HG03342 (cell line): Measurements from ENCODE around the gene TRAF3.

Source experiments
- ATAC-seq: cut with Tn5 transposase; IDR thresholded peaks from one replicate; pipeline ENCODE4 v1.9.1; 2021; ENCODE audit warnings: mild to moderate bottlenecking, moderate library complexity; ENCODE audit not compliant: unreplicated experiment

TRAF3 gene

DNA sequence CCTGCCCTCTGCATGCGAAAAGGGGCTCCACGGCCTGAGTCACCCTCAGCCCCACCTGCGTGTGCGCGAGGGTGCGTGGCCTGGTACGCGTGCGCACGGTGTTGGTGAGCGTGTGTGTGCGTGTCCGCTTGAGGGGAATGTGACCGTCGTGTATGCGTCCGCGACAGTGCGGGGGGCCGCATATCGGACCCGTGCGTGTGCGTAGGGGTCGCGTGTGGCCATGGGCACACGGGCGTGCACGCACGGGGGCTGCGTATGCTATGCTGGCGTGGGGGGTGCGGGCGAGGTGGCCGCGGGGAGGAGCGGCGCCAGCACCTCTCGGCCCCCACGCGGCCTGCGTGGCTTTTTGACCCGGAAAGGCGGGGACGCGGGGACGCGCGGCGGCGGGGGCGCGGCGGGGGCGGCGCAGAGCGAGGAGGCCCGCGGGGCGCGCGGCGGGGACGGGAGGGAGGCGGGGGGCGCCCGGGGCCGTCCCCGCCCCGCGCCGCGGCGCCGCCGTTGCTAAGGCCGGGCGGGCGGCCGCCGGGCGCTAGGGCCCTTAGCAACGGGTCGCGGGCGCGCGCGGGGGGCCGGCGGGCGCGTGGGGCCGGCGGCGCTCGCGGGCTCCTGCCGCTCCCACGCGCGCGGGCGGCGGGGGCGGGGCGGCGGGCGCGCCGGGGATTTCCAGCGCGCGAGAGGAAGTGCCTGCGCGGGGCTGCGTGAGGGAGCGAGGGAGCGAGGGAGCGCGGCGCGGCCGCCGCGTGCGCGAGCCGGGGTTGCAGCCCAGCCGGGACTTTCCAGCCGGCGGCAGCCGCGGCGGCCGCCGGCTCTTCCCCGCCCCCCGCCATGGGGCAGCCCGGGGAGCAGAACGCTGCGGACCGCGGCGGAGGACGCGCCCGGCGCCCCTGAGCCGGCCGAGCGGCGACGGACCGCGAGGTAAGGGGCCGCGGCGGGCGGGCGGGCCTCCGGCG, at the start of gene TRAF3:
TRAF3 (plus strand) TSS at position 689 of the 950 bp plus-strand sequence. CDS start 92,753 bp downstream, outside the sequence.
- peak; percentile 46 for ATAC-seq

- ATAC-seq = no peak
These were observed 48.7 kb upstream of the TRAF3 start for GRCh38 chr14:102728501-102728900.

- no peak for ATAC-seq
These were observed 48.0 kb upstream of the TRAF3 start for GRCh38 chr14:102729268-102729667.

GRCh38 chr14:102729825-102730224, 47.4 kb upstream of the TRAF3 start:
- no peak for ATAC-seq

- ATAC-seq = no peak
These were observed 46.0 kb upstream of the TRAF3 start for GRCh38 chr14:102731101-102731870.

DNA sequence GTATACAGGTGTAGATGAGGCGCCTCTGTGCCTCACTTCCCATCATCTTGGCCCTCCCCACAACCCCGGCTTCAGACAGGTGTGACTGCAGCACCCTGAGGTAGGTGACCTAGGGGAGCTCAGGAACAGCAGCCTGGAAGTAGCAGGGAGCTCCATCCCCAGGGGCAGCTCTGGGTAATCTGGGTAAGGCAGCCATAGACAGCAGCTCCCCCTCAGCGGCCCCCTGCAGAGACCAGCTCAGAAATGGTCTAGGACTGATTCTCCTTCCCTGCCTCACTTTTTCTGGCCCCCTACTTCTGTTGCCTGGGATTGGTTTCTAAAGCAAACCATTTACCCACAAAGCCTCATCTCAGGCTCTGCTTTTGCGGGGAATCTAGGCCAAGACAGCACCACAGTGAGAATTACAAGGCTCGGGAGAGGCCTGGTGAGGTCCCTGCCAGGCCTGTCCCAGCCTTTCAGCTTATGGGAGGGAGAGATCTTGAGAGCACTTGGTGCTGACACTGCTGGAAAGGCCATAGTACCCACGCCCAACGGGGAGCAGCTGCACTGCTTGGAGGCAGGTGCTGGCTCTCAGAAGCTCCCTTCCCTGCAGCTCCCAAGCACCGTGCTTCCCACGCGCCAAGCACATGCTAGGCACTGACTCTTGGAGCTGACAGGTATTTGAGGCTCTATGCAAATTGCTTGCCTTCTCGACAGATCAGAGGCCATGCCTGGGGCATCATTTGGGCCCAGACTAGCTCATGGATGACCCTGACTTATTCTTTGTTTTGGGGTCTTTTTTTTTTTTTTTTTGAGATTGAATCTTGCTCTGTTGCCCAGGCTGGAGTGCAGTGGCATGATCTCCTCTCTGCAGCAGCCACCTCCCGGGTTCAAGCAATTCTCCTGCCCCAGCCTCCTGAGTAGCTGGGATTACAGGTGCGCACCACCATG, 45.1 kb upstream of the TRAF3 start:
- ATAC-seq = no peak

DNA sequence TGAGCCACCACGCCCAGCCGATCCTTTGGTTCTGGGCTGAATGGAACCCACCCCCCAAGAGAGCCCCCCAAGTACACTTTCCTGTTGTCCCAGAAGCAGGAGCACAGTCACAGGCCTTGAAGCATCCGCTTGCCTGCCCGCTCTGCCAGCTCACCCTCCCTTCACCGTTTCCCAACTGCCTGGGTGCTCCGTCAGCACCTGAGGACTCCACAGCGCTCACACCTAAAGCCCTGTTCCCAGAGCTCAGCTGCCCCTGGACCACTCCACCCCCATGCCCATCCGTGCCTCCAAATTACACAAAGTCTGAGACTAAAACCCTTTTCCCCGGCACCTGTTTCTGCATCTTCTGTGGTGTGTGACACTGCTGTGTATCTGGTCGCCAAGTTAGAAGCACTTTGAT, 44.3 kb upstream of the TRAF3 start:
- ATAC-seq = no peak

DNA sequence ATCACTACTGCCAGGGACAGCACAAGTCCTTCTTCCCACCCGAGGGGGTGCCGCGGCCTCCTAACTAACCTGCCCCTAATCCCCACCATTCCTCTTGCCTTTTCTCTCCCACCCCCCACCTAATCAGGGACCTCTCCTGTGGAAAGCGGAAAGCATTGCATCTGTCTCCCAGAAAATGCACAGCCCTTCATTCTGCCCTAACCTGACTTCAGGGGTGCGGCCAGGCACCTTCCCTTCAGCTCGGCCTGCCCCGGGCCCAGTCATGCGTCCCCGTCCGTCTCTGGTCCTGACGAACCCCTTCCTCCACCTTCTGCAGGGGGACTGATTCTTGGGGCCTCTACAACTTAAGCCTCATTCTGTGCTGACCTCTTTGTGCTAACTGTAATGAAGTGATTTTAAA, 43.9 kb upstream of the TRAF3 start:
- no peak for ATAC-seq

GRCh38 chr14:102734436-102734835, 42.8 kb upstream of the TRAF3 start:
- no peak for ATAC-seq

DNA sequence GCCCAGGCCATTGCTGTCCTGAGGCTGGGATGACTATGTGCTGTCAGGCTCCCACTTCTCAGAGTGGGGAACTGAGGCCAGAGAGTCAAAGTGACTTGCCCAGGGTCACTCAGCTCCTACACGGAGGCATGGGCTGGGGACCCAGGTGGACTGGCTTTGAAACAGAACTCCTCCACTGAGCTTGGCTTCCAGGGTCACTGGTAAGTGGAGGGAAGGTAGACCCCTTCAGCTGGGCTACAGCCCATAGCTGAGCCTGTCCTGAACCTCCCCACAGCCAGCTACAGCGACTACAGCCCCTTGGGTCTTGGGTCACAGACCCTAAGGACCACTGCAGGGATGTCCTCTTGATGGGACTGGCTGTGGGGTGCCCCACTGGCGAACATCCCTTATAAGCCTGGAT, 40.3 kb upstream of the TRAF3 start:
- no peak for ATAC-seq

GRCh38 chr14:102737402-102738372, 39.6 kb upstream of the TRAF3 start:
- no peak for ATAC-seq

DNA sequence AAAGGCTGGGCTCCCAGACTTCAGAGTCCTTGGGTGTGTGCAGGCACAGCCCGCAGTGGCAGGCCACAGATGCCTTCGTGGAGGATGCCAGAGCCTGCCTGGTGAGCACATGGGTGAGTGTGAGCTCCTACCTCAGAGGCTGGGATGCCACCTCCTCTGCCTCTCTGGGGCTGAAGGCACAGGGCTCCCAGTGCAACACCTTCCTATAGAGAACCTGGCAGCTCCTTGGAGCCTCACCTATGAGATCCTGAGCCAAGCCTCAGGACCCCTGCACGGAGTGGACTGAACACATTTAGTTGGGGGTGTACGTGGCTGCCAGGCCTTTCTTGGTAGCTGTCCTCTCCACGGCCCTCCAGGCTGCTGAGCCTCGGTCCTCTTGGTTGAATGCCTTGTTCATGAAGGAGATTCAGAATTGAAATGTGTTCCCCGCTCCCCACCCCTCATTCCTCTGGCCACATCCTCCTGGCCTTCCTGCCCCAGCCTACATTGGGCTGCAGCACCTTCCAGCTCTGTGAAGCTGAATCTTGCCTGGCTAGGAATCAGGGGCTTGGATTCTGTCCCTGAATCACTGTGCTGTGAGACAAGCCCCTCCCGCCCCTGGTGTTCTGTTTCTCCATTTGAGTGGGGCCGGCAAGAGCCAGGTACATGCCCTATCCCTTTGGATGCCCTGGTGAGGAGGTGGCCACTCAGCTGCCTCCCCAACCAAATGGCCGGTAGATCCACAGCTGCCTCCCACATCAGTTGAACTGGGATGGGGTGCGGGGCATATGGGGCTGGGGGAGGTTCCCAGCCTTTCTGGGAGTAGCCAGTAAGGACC, 38.7 kb upstream of the TRAF3 start:
- ATAC-seq = no peak

- ATAC-seq = no peak
These were observed 38.1 kb upstream of the TRAF3 start for GRCh38 chr14:102739190-102739469.

GRCh38 chr14:102746634-102747438, 30.4 kb upstream of the TRAF3 start:
- no peak for ATAC-seq

GRCh38 chr14:102748806-102749205, 28.4 kb upstream of the TRAF3 start:
- ATAC-seq = no peak

DNA sequence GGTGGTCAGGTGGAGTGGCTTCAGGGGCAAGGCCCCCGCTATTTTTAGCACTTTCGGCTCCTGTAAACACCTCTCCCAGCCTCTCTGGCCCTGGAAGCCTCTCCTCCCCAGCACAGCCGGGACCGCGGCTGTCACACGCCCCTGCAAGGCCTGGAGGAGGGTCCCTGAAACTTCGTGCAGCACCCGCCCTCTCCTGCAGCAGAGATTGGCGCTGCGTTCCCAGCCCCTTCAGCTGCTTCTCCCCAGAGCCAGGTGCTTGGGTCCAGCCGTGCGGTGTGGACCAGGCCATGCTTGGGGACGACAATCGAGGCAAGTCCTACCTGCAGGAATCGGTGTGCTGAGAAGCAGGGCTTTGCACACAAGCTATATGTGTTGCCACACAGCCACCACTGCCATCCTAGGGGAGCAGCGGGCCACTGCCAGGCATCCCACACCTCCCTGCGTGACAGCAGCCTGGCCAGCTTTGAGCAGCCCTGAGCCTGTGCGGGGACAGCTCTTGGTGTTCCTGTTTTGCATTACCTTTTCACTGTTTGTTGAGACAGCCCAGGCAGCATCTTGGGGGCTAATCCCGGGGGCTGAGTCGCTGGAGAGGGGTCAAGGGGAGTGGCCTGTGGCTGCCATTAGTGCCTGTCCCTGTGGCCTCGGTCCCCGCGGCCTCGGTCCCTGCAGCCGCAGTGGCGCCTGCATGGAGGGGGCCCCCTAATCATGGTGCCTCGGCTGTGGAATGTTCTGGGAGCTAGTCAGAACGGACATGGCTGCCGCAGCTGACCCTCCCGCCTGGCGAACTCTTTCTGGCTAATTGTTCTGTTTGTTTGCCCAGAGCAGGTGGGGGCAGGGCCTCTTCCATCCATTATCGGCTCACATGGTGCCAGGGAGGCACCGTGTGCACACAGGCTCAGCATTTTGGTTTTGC, 27.6 kb upstream of the TRAF3 start:
- ATAC-seq = no peak

- no peak for ATAC-seq
These were observed 26.9 kb upstream of the TRAF3 start for GRCh38 chr14:102750376-102750775.
